ENCODE data around the gene PHETA1. TPM values are rescaled to one million over a fixed set of nuclear protein-coding genes. Genes with fewer than 3 reads are reported as not detected.

PHETA1 gene
- total RNA-seq, 1 experiment from 2014 or later: 10.6 TPM

GRCh38 chr12:111353026-111353425 lies 15.9 kb downstream of the PHETA1 start:
- H3K9me3 ChIP-seq (ENCODE audit: control insufficient read depth in 1 of 2, insufficient read depth in 1 of 2, low read depth in 1 of 2, low read length in 2 of 2): peaks cover under 1 to 13% of the 10 kb centered on the region in 2 experiments; a peak in 2 of 4 replicates
- H3K27me3 ChIP-seq (ENCODE audit: insufficient read depth, low read length): no peaks in the 10 kb centered on the region
- no peaks in the 10 kb centered on the region for H3K79me2 ChIP-seq (ENCODE audit: insufficient read depth, low read length)
- no peak for DNase-seq (ENCODE audit: low read depth, low spot score)
- H3K4me1 ChIP-seq (ENCODE audit: control insufficient read depth in 1 of 2, insufficient read depth in 2 of 2, low read length in 2 of 2): no peaks in the 10 kb centered on the region
- intact Hi-C loops (cut with micrococcal nuclease): no loop called here
- ChIA-PET POLR2A (no interaction called here), CTCF (no interaction called here), RAD21 (ENCODE audit: low non-redundant PET in 1 of 2, low total read pairs in 2 of 2, uncharacterized antibody in 2 of 2, unreplicated experiment in 2 of 2) (no interaction called here)
- TF ChIP-seq SRF (IDR thresholded peaks at IDR 0.05; ENCODE audit: low read depth) (no peak), JUND (IDR thresholded peaks at IDR 0.05) (no peak), EZH2 (IDR thresholded peaks at IDR 0.05) (no peak), CTCF (IDR thresholded peaks at IDR 0.05 in 2 of 3, conservative IDR thresholded peaks at IDR 0.05 in 1 of 3; ENCODE audit: borderline replicate concordance in 1 of 3, insufficient read depth in 1 of 3, low read depth in 2 of 3, low read length in 2 of 3) (no peak), CBX3 (IDR thresholded peaks at IDR 0.05; ENCODE audit: low read depth) (no peak), SP1 (IDR thresholded peaks at IDR 0.05; ENCODE audit: low read depth) (no peak), ZFX (IDR thresholded peaks at IDR 0.05) (no peak), RAD21 (IDR thresholded peaks at IDR 0.05; ENCODE audit: low read depth) (no peak), SIN3A (IDR thresholded peaks at IDR 0.05; ENCODE audit: low read depth) (no peak), POLR2AphosphoS5 (IDR thresholded peaks at IDR 0.05; ENCODE audit: low read depth, low read length) (no peak), ZNF274 (IDR thresholded peaks at IDR 0.05; ENCODE audit: low read depth, low read length) (no peak), ZBTB33 (IDR thresholded peaks at IDR 0.05; ENCODE audit: extremely low read depth, insufficient replicate concordance, low read length) (no peak), EZH2phosphoT487 (IDR thresholded peaks at IDR 0.05; ENCODE audit: borderline replicate concordance) (no peak), ELF1 (IDR thresholded peaks at IDR 0.05; ENCODE audit: borderline replicate concordance, low read depth) (no peak), EGR1 (IDR thresholded peaks at IDR 0.05; ENCODE audit: low read depth) (no peak), ATF3 (IDR thresholded peaks at IDR 0.05) (no peak), POLR2A (IDR thresholded peaks at IDR 0.05; ENCODE audit: borderline replicate concordance, extremely low read depth, insufficient read depth, insufficient read length) (no peak), YY1 (IDR thresholded peaks at IDR 0.05; ENCODE audit: extremely low read depth, insufficient replicate concordance, low read depth, low read length) (no peak), FOSL1 (IDR thresholded peaks at IDR 0.05; ENCODE audit: low read depth) (no peak), REST (IDR thresholded peaks at IDR 0.05; ENCODE audit: low read depth) (no peak)
- no peaks in the 10 kb centered on the region for H3K9me2 ChIP-seq (ENCODE audit: insufficient read depth)
- no peaks in the 10 kb centered on the region for H4K20me1 ChIP-seq (ENCODE audit: insufficient read depth)
- no TSS peak for BruUV-seq (replicated peaks)
- ATAC-seq: no peak
- no peaks in the 10 kb centered on the region for H3K36me3 ChIP-seq (ENCODE audit: control insufficient read depth in 1 of 2, insufficient read depth in 2 of 2, low read length in 2 of 2)
- no peak overlapping the region for H2AFZ ChIP-seq (ENCODE audit: low read depth, low read length, poor library complexity, severe bottlenecking)
- no peak overlapping the region for H3K4me3 ChIP-seq (replicated peaks in 1 of 2; ENCODE audit: low read depth in 1 of 2, low read length in 2 of 2)
- H3K4me2 ChIP-seq (ENCODE audit: low read length): no peak overlapping the region
- H3K27ac ChIP-seq (ENCODE audit: low read depth, low read length): no peak overlapping the region
- no peak overlapping the region for H3K9ac ChIP-seq (ENCODE audit: low read length)

Data from HCT116 (cell line).